CD14-positive monocyte (primary cell): ENCODE measurements around the gene CMTM3. TPM values are rescaled to one million over a fixed set of nuclear protein-coding genes. Genes with fewer than 3 reads are reported as not detected.

Source experiments
- DNase-seq, 3 donors: peaks; one replicate each; pipeline ENCODE4 v3.0.0-alpha.2; 2011 to 2022
- H2AFZ ChIP-seq: 2 replicates; pipeline ENCODE4 v1.6.0; 2012; ENCODE audit warnings: mild to moderate bottlenecking, low read depth, low read length, inconsistent platforms; ENCODE audit not compliant: insufficient read depth, poor library complexity, severe bottlenecking
- H3K27ac ChIP-seq, 2 donors: 1 replicate in 1 of 2; 2 replicates in 1 of 2; pipeline ENCODE4 v1.5.1; 2012 to 2013; ENCODE audit warnings: low read length in 2 of 2, control low read depth in 1 of 2, inconsistent platforms in 1 of 2, low read depth in 1 of 2, mild to moderate bottlenecking in 1 of 2
- H3K27me3 ChIP-seq, 2 donors: one replicate each; pipeline versions ENCODE4 v1.6.0 to v1.6.1; 2011 to 2013; ENCODE audit warnings: low read length in 2 of 2; ENCODE audit not compliant: control insufficient read depth in 2 of 2, insufficient read depth in 2 of 2
- H3K36me3 ChIP-seq, 2 donors: replicated peaks in 1 of 2; 1 replicate in 1 of 2; 2 replicates in 1 of 2; pipeline versions ENCODE4 v1.5.1 to v1.6.1; 2012 to 2013; ENCODE audit warnings: low read length in 2 of 2, control low read depth in 1 of 2, inconsistent platforms in 1 of 2, mild to moderate bottlenecking in 1 of 2; ENCODE audit not compliant: insufficient read depth in 2 of 2, control insufficient read depth in 1 of 2
- H3K4me1 ChIP-seq, 2 donors: 1 replicate in 1 of 2; 2 replicates in 1 of 2; pipeline versions ENCODE4 v1.5.1 to v1.6.1; 2012 to 2013; ENCODE audit warnings: low read length in 2 of 2, control low read depth in 1 of 2, inconsistent platforms in 1 of 2, mild to moderate bottlenecking in 1 of 2, moderate library complexity in 1 of 2; ENCODE audit not compliant: insufficient read depth in 2 of 2, control insufficient read depth in 1 of 2
- H3K4me2 ChIP-seq: replicated peaks from 2 replicates; pipeline ENCODE3; 2012; ENCODE audit warnings: low read length, moderate library complexity, mild to moderate bottlenecking; ENCODE audit not compliant: poor library complexity, severe bottlenecking; ENCODE audit errors: extremely low read depth
- H3K4me3 ChIP-seq, 3 experiments: fragments of 200-600 bp in 1 of 3; sonication (generic) in 1 of 3; replicated peaks in 1 of 3; 1 replicate in 2 of 3; 2 replicates in 1 of 3; pipeline ENCODE4 v1.5.1; 2011 to 2013; ENCODE audit warnings: low read length in 3 of 3, mild to moderate bottlenecking in 3 of 3, control low read depth in 2 of 3, low read depth in 2 of 3, inconsistent platforms in 1 of 3, moderate library complexity in 1 of 3
- H3K79me2 ChIP-seq: 2 replicates; pipeline ENCODE4 v1.6.0; 2012; ENCODE audit warnings: mild to moderate bottlenecking, control low read depth, inconsistent platforms, low read length, moderate library complexity; ENCODE audit not compliant: insufficient read depth
- H3K9ac ChIP-seq: 2 replicates; pipeline ENCODE4 v1.6.0; 2017; ENCODE audit warnings: low read length, mild to moderate bottlenecking; ENCODE audit not compliant: insufficient read depth, poor library complexity, severe bottlenecking
- H3K9me3 ChIP-seq, 2 donors: replicated peaks in 1 of 2; 1 replicate in 1 of 2; 2 replicates in 1 of 2; pipeline versions ENCODE4 v1.5.1 to v1.6.1; 2012 to 2013; ENCODE audit warnings: low read length in 2 of 2, control low read depth in 1 of 2; ENCODE audit not compliant: control insufficient read depth in 1 of 2, insufficient read depth in 1 of 2
- H4K20me1 ChIP-seq: 2 replicates; pipeline ENCODE4 v1.6.0; 2012; ENCODE audit warnings: mild to moderate bottlenecking, low read length, control low read depth, moderate library complexity; ENCODE audit not compliant: insufficient read depth
- H3K27ac Mint-ChIP-seq, 7 donors: one replicate each; pipeline ENCODE4 v1.8.0; 2020; ENCODE audit warnings: mild to moderate bottlenecking in 7 of 7, mixed read lengths in 7 of 7, moderate library complexity in 6 of 7, inconsistent platforms in 2 of 7
- H3K27me3 Mint-ChIP-seq, 3 donors: one replicate each; pipeline ENCODE4 v1.8.0; 2021 to 2022; ENCODE audit warnings: low read depth in 3 of 3, mild to moderate bottlenecking in 3 of 3, mixed read lengths in 3 of 3, moderate library complexity in 3 of 3, inconsistent platforms in 1 of 3
- H3K36me3 Mint-ChIP-seq, 2 donors: one replicate each; pipeline ENCODE4 v1.8.0; 2020; ENCODE audit warnings: mixed read lengths in 2 of 2, inconsistent platforms in 1 of 2, mild to moderate bottlenecking in 1 of 2
- H3K4me1 Mint-ChIP-seq: one replicate; pipeline ENCODE4 v1.8.0; 2020; ENCODE audit warnings: mild to moderate bottlenecking, mixed read lengths
- H3K4me3 Mint-ChIP-seq, 2 donors: one replicate each; pipeline ENCODE4 v1.8.0; 2020; ENCODE audit warnings: mild to moderate bottlenecking in 2 of 2, mixed read lengths in 2 of 2, moderate library complexity in 1 of 2
- H3K9me3 Mint-ChIP-seq, 7 donors: one replicate each; pipeline ENCODE4 v1.8.0; 2020 to 2022; ENCODE audit warnings: mixed read lengths in 7 of 7, mild to moderate bottlenecking in 6 of 7, moderate library complexity in 6 of 7, inconsistent platforms in 2 of 7
- CTCF ChIP-seq: fragments of 200-600 bp; IDR thresholded peaks from one replicate; pipeline ENCODE4 v1.8.0; 2022; ENCODE audit warnings: antibody characterized with exemption, mild to moderate bottlenecking
- WGBS: methylation state at CpG from one replicate; pipeline ENCODE4 v1.1.5; 2013; ENCODE audit warnings: missing lambda C conversion rate; ENCODE audit not compliant: insufficient coverage; 5-methylcytosine and 5-hydroxymethylcytosine counted together
- intact Hi-C, 2 donors: fragments of 100-400 bp; cut with micrococcal nuclease; formaldehyde crosslinking; loops; one replicate each; pipeline versions ENCODE4 v1.15.0 to v1.15.1; 2023
- polyA plus RNA-seq, 3 donors: library from polyadenylated mRNA; depleted of rRNA in 1 of 3; unstranded in 2 of 3; stranded (reverse) in 1 of 3; fragments of 300-500 nt in 2 of 3; fragments of >200 nt in 1 of 3; fragmentation: Illumina TruSeq in 2 of 3; gene quantifications; 1 replicate in 2 of 3; 2 replicates in 1 of 3; pipeline ENCODE4 v1.2.3, GENCODE V29; 2012 to 2021

Gene CMTM3
- polyA plus RNA-seq, 3 donors: 125 to 131 (median 126) TPM

- no peak for TF ChIP-seq CTCF
- Histone ChIP-seq H3K4me3 (no peak overlapping the region), H3K27ac (no peak overlapping the region), H2AFZ (no peak overlapping the region), H3K27me3 (no peaks in the 10 kb centered on the region), H3K79me2 (peaks cover 26% of the 10 kb centered on the region), H3K4me2 (no peak overlapping the region), H4K20me1 (peaks cover 19% of the 10 kb centered on the region), H3K9ac (no peak overlapping the region), H3K4me1 (no peaks in the 10 kb centered on the region), H3K9me3 (no peaks in the 10 kb centered on the region), H3K36me3 (peaks cover 14 to 47% of the 10 kb centered on the region in 2 donors)
- Mint-ChIP-seq H3K9me3 (peaks cover 0 to 2% (median 0%) of the 10 kb centered on the region in 7 donors), H3K4me1 (no peaks in the 10 kb centered on the region), H3K4me3 (no peak overlapping the region), H3K27ac (no peak overlapping the region), H3K27me3 (peaks cover 0 to 2% (median 0%) of the 10 kb centered on the region in 3 donors), H3K36me3 (peaks cover 37 to 45% of the 10 kb centered on the region in 2 donors)
- intact Hi-C loops: no loop called here
- WGBS: 100% methylated on average over 2 of the region's 5 CpGs
- DNase-seq: no peak
These were observed 31.7 kb downstream of the CMTM3 start for GRCh38 chr16:66636199-66636598.

- Histone ChIP-seq H3K4me2 (no peak overlapping the region), H3K9ac (no peak overlapping the region), H3K4me1 (no peaks in the 10 kb centered on the region), H3K9me3 (no peaks in the 10 kb centered on the region), H3K27me3 (no peaks in the 10 kb centered on the region), H4K20me1 (peaks cover 21% of the 10 kb centered on the region), H3K36me3 (peaks cover 14 to 39% of the 10 kb centered on the region in 2 donors), H3K79me2 (peaks cover 35% of the 10 kb centered on the region), H3K4me3 (no peak overlapping the region), H2AFZ (no peak overlapping the region), H3K27ac (no peak overlapping the region)
- WGBS: 100% methylated on average over 3 of the region's 3 CpGs
- no peaks in the 10 kb centered on the region for H3K9me3 Mint-ChIP-seq
- no peak overlapping the region for H3K4me3 Mint-ChIP-seq
- no peak for TF ChIP-seq CTCF
- intact Hi-C loops: no loop called here
- DNase-seq: no peak
- peaks cover 26 to 33% of the 10 kb centered on the region in 2 donors for H3K36me3 Mint-ChIP-seq
- H3K27me3 Mint-ChIP-seq: peaks cover 0 to 2% (median 0%) of the 10 kb centered on the region in 3 donors
- H3K27ac Mint-ChIP-seq: peak overlapping the region in 1 of 7 donors; percentile 72
- peaks cover 2% of the 10 kb centered on the region for H3K4me1 Mint-ChIP-seq
These were observed 33.3 kb downstream of the CMTM3 start for GRCh38 chr16:66637806-66638205.
